Immature natural killer cell (primary cell): ENCODE data around the gene GATB. TPM values are rescaled to one million over a fixed set of nuclear protein-coding genes. Genes with fewer than 3 reads are reported as not detected.

Source experiments
- DNase-seq, 3 donors: peaks; one replicate each; pipeline ENCODE4 v3.0.0; 2022; ENCODE audit warnings: mixed read lengths in 1 of 3
- H3K27ac Mint-ChIP-seq, 6 donors: one replicate each; pipeline ENCODE4 v1.8.0; 2020; ENCODE audit warnings: mixed read lengths in 6 of 6, mild to moderate bottlenecking in 5 of 6, inconsistent platforms in 4 of 6, moderate library complexity in 3 of 6
- H3K27me3 Mint-ChIP-seq, 3 donors: one replicate each; pipeline ENCODE4 v1.8.0; 2020 to 2021; ENCODE audit warnings: low read depth in 3 of 3, mild to moderate bottlenecking in 3 of 3, mixed read lengths in 3 of 3, moderate library complexity in 3 of 3, inconsistent platforms in 1 of 3
- H3K36me3 Mint-ChIP-seq, 3 donors: one replicate each; pipeline ENCODE4 v1.8.0; 2020; ENCODE audit warnings: mixed read lengths in 3 of 3, inconsistent platforms in 2 of 3, mild to moderate bottlenecking in 2 of 3
- H3K4me1 Mint-ChIP-seq, 2 donors: one replicate each; pipeline ENCODE4 v1.8.0; 2020; ENCODE audit warnings: inconsistent platforms in 2 of 2, mild to moderate bottlenecking in 2 of 2, mixed read lengths in 2 of 2, moderate library complexity in 1 of 2
- H3K4me3 Mint-ChIP-seq, 5 donors: one replicate each; pipeline ENCODE4 v1.8.0; 2020; ENCODE audit warnings: mild to moderate bottlenecking in 5 of 5, mixed read lengths in 5 of 5, inconsistent platforms in 3 of 5, moderate library complexity in 3 of 5
- H3K9me3 Mint-ChIP-seq, 6 donors: one replicate each; pipeline ENCODE4 v1.8.0; 2020; ENCODE audit warnings: mild to moderate bottlenecking in 6 of 6, mixed read lengths in 6 of 6, inconsistent platforms in 4 of 6, moderate library complexity in 3 of 6
- polyA plus RNA-seq, 3 donors: library from polyadenylated mRNA; unstranded; fragments of 300-500 nt; fragmentation: Illumina TruSeq; gene quantifications; one replicate each; pipeline ENCODE4 v1.2.3, GENCODE V29; 2021

The GATB gene
- polyA plus RNA-seq, 3 donors from 2014 or later, result 7.2 to 16.2 (median 11.5) TPM

DNA sequence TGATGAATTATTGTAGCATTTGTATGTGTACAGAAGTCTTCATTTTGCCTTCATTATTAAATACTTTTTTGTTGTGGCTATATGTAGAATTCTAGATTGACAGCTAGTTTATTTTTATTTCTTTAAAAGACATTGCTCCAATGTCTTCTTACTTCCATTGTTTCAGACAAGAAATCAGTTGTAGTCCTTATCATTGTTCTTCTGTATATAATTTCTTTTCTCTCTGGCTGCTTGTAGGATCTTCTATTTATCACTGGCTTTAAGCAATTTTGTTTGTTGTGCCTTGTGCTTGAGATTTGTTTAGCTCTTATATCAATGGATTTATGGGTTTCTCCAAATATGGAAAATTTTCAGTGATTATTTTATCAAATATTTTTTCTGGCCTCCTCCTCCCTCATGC lies 13.5 kb upstream of the GATB start:
- H3K36me3 Mint-ChIP-seq, result no peaks in the 10 kb centered on the region
- no peak for DNase-seq
- H3K4me1 Mint-ChIP-seq, result no peaks in the 10 kb centered on the region
- H3K27me3 Mint-ChIP-seq, result peaks cover 5 to 21% (median 8%) of the 10 kb centered on the region in 3 donors
- no peak overlapping the region for H3K27ac Mint-ChIP-seq
- peaks cover 2 to 13% (median 4%) of the 10 kb centered on the region in 6 donors for H3K9me3 Mint-ChIP-seq
- H3K4me3 Mint-ChIP-seq, result no peak overlapping the region

DNA sequence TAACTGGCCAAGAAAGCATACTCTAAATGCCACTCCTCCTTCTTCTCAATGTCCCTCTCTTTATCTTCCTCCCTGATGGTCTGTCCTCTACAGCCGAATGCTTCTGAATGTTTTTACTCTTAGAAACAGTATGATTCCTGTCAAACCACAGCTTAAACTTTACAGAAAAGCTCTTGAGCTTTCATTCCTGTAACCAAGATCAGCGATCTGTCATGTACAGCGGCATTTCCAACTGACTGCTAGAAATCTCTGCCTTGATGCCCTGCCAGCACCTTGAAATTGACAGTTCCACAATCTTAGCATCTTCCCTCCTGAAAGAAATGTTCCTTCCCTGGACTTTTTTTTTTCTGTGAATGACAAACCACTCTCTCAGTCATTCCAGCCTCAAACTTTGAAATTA lies 11.5 kb upstream of the GATB start:
- Mint-ChIP-seq H3K27ac (no peak overlapping the region), H3K27me3 (peaks cover 5 to 16% (median 9%) of the 10 kb centered on the region in 3 donors), H3K9me3 (peaks cover 2 to 13% (median 4%) of the 10 kb centered on the region in 6 donors), H3K36me3 (no peaks in the 10 kb centered on the region), H3K4me3 (no peak overlapping the region), H3K4me1 (no peaks in the 10 kb centered on the region)
- DNase-seq, result no peak

DNA sequence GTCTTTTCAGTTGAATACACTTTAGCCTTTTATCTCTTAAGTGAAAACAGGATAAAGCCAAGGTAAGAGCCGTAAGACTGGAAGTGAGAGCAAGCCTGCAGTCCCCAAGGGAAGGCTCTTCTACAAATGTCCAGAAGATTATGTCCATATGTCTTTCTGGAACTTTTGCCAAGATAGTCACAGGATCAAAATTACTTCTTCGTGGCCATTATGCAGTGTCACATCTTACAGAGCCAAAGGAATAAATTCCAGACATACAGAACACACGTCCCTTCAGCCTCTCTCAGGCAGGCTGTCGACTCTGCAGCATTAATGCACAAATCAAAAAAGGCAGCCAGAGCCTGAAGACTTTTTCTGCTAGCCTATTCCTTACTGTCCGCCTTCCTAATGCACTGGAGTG lies 10.9 kb upstream of the GATB start:
- Mint-ChIP-seq H3K36me3 (no peaks in the 10 kb centered on the region), H3K4me1 (no peaks in the 10 kb centered on the region), H3K27ac (no peak overlapping the region), H3K4me3 (no peak overlapping the region), H3K27me3 (peaks cover 5 to 15% (median 13%) of the 10 kb centered on the region in 3 donors), H3K9me3 (peaks cover 2 to 13% (median 4%) of the 10 kb centered on the region in 6 donors)
- no peak for DNase-seq

DNA sequence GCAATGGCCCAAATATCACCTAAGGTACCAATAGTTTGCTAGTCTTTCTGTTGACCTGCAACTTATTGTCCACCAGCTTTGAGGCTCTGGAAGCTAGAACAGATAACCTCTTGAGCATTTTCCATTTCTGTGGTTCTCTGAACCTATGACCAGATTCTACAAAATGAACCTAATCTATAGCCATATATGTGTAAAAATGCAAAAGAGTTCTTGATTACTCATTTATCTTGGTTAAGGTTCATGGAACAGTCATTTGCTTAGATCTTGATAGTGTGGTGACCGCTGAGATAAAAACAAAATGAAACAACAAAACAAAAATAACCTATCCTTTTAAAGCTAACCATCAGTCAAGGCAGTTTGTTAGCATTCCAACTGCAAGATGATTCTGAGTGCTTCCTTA lies 9.3 kb upstream of the GATB start:
- H3K9me3 Mint-ChIP-seq, result peaks cover 0 to 13% (median 2%) of the 10 kb centered on the region in 6 donors
- H3K27me3 Mint-ChIP-seq, result peaks cover 3 to 11% (median 8%) of the 10 kb centered on the region in 3 donors
- DNase-seq, result no peak
- H3K4me3 Mint-ChIP-seq, result no peak overlapping the region
- no peaks in the 10 kb centered on the region for H3K4me1 Mint-ChIP-seq
- H3K27ac Mint-ChIP-seq, result no peak overlapping the region
- no peaks in the 10 kb centered on the region for H3K36me3 Mint-ChIP-seq

DNA sequence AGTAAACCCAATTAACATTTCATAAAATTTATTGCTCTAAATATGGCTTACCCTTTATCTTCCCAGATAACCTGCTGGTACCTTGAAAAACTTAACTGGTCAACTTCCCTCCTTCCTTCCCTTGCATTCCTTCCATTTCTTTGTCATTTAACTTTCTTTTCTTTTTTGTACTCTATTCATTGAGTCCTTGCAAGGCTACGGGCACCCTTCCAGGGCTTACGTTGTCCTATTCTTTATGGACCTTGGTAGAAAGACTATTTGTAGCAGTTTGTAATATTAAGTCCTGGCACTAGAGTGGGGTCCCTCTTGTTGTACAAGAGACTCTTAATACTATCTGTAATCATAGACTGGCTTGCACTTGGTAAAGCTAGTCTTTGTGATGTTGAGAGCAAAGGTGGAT lies 8.0 kb upstream of the GATB start:
- Mint-ChIP-seq H3K27ac (no peak overlapping the region), H3K4me3 (no peak overlapping the region), H3K4me1 (no peaks in the 10 kb centered on the region), H3K36me3 (no peaks in the 10 kb centered on the region), H3K9me3 (peaks cover 0 to 1% (median 0%) of the 10 kb centered on the region in 6 donors), H3K27me3 (peaks cover 0 to 6% (median 2%) of the 10 kb centered on the region in 3 donors)
- DNase-seq, result no peak

DNA sequence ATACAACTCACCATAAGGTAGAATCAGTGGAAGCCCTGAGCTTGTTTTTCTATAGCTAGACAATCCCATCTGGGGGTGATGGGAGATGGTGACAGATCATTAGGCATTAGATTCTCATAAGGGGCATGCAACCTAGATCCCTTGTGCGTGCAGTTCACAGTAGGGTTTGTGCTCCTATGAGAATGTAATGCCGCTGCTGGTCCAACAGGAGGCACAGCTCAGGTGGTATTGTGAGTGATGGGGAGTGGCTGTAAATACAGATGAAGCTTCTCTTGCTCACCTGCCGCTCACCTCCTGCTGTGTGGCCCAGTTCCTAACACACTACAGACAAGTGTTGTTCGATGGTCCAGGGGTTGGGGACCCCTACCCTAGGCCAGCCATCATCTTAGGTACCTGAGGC lies 5.9 kb upstream of the GATB start:
- H3K36me3 Mint-ChIP-seq, result no peaks in the 10 kb centered on the region
- H3K4me3 Mint-ChIP-seq, result no peak overlapping the region
- peaks cover 0 to under 1% of the 10 kb centered on the region in 2 donors for H3K4me1 Mint-ChIP-seq
- peaks cover 4 to 14% (median 6%) of the 10 kb centered on the region in 3 donors for H3K27me3 Mint-ChIP-seq
- no peak for DNase-seq
- no peaks in the 10 kb centered on the region for H3K9me3 Mint-ChIP-seq
- H3K27ac Mint-ChIP-seq, result no peak overlapping the region

DNA sequence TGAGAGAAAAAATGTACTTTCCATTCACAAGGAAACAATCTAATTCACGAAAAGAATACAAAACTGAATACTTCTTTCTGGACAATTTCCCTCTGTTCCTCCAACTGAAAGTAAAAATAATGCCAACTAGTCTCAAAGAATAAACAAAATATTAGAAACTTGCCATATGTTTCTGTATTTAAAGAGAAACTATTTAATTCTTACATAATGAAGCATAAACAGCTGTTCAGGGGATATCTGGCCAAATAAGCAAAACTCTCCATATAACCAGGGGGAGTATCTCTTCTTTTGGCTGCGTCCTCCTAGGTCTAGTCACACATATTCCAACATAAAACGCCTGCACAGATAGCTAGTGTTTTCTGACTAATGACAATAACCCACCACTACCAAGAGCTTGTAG lies 805 bp downstream of the GATB start:
- no peak for DNase-seq
- peaks cover 8 to 13% (median 8%) of the 10 kb centered on the region in 3 donors for H3K27me3 Mint-ChIP-seq
- peak overlapping the region in 5 of 6 donors; percentile 51 to 96 (median 94) for H3K27ac Mint-ChIP-seq
- H3K9me3 Mint-ChIP-seq, result no peaks in the 10 kb centered on the region
- peak overlapping the region; percentile 89 to 99 (median 98) for H3K4me3 Mint-ChIP-seq
- peaks cover 11 to 19% of the 10 kb centered on the region in 2 donors for H3K4me1 Mint-ChIP-seq
- H3K36me3 Mint-ChIP-seq, result peaks cover 11 to 18% (median 17%) of the 10 kb centered on the region in 3 donors

DNA sequence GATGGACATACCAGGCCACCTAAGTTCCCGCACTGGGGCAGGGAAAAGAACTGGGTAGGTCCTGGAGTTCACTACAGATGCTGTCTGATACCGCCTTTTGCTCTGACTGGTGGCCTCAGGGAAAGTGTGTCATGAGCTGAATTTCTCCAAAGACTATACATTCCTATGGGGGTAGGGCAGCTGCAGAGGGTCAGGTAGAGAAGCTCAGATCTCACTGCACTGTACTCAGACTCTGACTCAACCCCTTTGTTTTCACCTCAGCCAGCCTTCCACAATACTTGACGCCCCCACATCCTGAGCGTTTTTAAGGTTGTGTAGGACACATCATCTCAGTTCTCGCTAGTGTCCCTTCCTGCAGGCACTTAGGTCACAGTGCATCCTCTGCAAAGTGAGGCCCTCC lies 7.8 kb downstream of the GATB start:
- Mint-ChIP-seq H3K4me1 (no peaks in the 10 kb centered on the region), H3K36me3 (peaks cover 18 to 45% (median 37%) of the 10 kb centered on the region in 3 donors), H3K9me3 (no peaks in the 10 kb centered on the region), H3K27ac (no peak overlapping the region), H3K27me3 (no peaks in the 10 kb centered on the region), H3K4me3 (no peak overlapping the region)
- DNase-seq, result no peak

DNA sequence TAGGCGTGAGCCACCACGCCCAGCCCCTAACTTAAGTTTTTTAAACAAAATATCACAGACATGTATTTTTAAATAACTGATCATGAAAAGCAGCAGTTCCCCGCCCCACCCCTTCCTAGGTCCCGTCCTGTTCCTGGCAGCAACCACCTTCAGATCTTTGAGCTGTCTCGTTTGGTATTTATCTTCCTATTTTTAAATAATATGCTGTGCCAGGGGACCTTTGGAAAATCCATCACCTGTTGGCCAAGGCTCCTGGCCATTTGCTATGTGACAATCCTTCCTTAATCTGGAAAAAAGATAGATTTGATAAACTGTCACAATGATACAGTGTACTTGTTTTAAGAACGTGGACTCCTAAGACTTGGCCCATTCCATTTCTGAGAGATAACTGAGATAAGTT lies 10.7 kb downstream of the GATB start:
- no peak overlapping the region for H3K27ac Mint-ChIP-seq
- no peaks in the 10 kb centered on the region for H3K27me3 Mint-ChIP-seq
- no peaks in the 10 kb centered on the region for H3K9me3 Mint-ChIP-seq
- no peak for DNase-seq
- peaks cover 10 to 40% (median 26%) of the 10 kb centered on the region in 3 donors for H3K36me3 Mint-ChIP-seq
- no peaks in the 10 kb centered on the region for H3K4me1 Mint-ChIP-seq
- no peak overlapping the region for H3K4me3 Mint-ChIP-seq

DNA sequence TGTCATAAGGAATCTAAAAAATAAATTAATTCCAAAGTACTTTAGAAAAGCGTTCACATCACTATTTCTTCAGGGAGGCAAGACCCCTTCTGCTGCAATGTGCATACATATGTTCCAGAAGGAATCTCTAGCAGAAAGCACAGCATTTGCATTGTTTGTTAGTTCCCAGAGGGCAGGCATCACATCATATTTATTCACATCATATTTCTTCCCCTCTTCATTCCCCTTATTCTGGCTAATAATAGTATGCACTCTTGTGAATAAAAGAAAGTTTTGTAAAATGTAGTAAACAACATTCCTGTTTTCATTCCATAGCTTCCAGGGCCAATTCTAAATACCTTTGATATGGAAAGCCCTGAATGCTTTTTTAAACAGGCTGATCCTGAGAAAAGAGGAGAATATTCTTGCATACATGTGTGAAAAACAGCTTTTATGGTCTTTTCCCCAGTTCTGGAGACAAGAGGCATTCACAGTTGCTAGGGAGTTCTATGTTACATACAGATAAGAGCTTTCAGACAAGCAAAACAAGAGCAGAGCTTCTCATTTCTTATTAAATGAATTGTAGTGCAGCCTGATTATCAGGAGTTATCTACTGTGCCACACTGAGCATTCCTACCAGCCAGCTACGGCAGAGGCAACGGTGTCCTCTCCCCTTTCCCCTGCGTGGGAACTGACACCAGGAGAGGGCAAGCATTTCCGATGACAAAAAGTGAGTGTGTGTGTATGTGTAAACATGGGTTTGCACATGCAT lies 15.2 kb downstream of the GATB start:
- no peak overlapping the region for H3K4me3 Mint-ChIP-seq
- no peaks in the 10 kb centered on the region for H3K4me1 Mint-ChIP-seq
- H3K27ac Mint-ChIP-seq, result no peak overlapping the region
- H3K9me3 Mint-ChIP-seq, result no peaks in the 10 kb centered on the region
- no peaks in the 10 kb centered on the region for H3K27me3 Mint-ChIP-seq
- DNase-seq, result no peak
- peaks cover 0 to 13% (median 11%) of the 10 kb centered on the region in 3 donors for H3K36me3 Mint-ChIP-seq

DNA sequence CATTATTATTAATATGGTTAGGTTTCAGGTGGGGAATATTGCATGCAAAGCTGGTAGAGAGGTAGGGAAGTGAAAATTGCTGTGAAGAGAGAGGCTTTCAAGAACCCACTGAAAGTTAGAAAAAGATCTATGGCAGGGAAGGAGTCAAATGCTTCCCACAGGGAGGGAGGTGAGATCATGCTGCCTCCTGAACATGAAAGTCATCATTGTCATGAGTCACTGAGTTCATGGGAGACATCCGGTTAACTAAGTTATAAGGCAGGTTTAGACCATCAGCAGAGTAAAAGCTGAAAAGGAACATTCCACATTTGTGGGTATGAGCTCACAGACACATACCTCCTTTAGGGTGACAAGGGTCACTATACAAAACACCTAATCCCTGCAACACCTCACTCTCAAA lies 16.2 kb downstream of the GATB start:
- peaks cover 0 to 8% (median 7%) of the 10 kb centered on the region in 3 donors for H3K36me3 Mint-ChIP-seq
- no peak overlapping the region for H3K4me3 Mint-ChIP-seq
- no peaks in the 10 kb centered on the region for H3K4me1 Mint-ChIP-seq
- no peaks in the 10 kb centered on the region for H3K9me3 Mint-ChIP-seq
- DNase-seq, result no peak
- no peaks in the 10 kb centered on the region for H3K27me3 Mint-ChIP-seq
- no peak overlapping the region for H3K27ac Mint-ChIP-seq

DNA sequence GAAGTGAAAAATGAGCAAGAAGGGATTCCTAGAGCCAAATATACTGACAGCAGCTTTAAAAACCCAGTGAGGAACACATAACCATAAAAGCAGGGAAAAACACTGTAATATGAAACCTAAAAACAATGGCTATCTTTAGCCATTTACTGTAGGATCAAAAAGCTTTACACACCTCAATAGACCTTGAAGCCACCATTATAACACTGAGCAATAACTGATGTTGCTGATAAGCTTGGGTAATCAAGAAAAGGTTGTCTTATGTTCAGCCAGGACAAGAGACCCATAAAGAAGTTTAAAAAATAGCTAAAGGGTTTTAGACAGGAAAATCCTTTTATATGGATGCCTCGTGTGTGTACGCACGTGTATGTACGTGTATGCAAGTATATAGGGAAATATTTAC lies 16.9 kb downstream of the GATB start:
- Mint-ChIP-seq H3K27me3 (no peaks in the 10 kb centered on the region), H3K4me1 (no peaks in the 10 kb centered on the region), H3K36me3 (peaks cover 5 to 14% (median 12%) of the 10 kb centered on the region in 3 donors), H3K27ac (no peak overlapping the region), H3K9me3 (peaks cover 0 to under 1% (median 0%) of the 10 kb centered on the region in 6 donors), H3K4me3 (no peak overlapping the region)
- no peak for DNase-seq

DNA sequence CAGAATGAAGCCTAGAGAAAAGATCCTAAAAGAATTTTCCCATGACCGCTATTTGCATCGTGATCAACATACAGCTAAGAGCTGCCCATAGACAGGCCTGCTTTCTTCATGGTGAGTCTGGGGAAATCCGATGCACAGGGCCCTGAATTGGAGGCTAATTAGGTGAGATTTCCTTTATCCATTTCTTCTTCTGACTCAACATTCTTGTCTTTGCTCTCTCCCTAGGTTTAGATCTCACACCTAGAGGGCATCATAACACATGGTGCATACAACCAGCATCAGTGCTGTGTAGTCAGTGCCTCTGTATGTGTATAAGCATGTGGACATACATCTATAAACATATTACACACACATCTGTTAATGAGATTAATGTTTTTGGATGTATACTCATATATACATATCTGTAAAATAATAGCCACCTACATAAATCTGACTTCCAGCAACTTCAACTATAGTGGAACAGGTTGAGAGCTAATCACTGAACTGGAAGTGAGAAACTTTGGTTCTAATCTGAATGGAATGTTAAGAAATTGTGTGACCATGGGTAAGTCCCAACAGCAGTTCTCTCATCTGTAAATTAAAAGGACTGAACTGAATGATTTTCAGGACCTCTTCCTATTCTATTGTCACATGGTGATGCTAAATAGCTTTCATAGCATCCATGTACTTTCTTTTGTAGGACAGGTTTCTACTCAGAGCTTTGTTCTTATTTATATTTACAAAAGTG lies 17.5 kb downstream of the GATB start:
- H3K9me3 Mint-ChIP-seq, result peaks cover 0 to 5% (median 1%) of the 10 kb centered on the region in 6 donors
- H3K36me3 Mint-ChIP-seq, result peaks cover 11 to 20% (median 18%) of the 10 kb centered on the region in 3 donors
- H3K27ac Mint-ChIP-seq, result no peak overlapping the region
- no peak for DNase-seq
- no peaks in the 10 kb centered on the region for H3K4me1 Mint-ChIP-seq
- H3K4me3 Mint-ChIP-seq, result no peak overlapping the region
- no peaks in the 10 kb centered on the region for H3K27me3 Mint-ChIP-seq
